SK-N-SH treated with all-trans-retinoic acid at 6 μM for 48 hours (cell line): ENCODE data around the gene FSIP1.

ENCODE experiments used
- ESRRG ChIP-seq: fragments of 250-450 bp; sonication (Bioruptor Pico); IDR thresholded peaks from 2 replicates; pipeline ENCODE4 v1.6.1; 2021; ENCODE audit warnings: mild to moderate bottlenecking
- POU6F1 ChIP-seq: fragments of 250-450 bp; sonication (Bioruptor Pico); IDR thresholded peaks from 2 replicates; pipeline ENCODE4 v1.8.0; 2021; ENCODE audit warnings: low read depth, mild to moderate bottlenecking, moderate library complexity, borderline replicate concordance
- SNAI2 ChIP-seq: fragments of 250-450 bp; sonication (Bioruptor Pico); IDR thresholded peaks from 2 replicates; pipeline ENCODE4 v1.5.0; 2020; ENCODE audit warnings: mild to moderate bottlenecking, moderate library complexity
- TCF4 ChIP-seq: fragments of 250-450 bp; sonication (Bioruptor Pico); IDR thresholded peaks from 2 replicates; pipeline ENCODE4 v1.8.0; 2021; ENCODE audit warnings: mild to moderate bottlenecking, moderate library complexity, borderline replicate concordance
- TOX ChIP-seq: fragments of 250-450 bp; sonication (Bioruptor Pico); IDR thresholded peaks from 2 replicates; pipeline ENCODE4 v1.8.0; 2021; ENCODE audit warnings: mild to moderate bottlenecking, moderate library complexity, borderline replicate concordance
- TSHZ2 ChIP-seq: fragments of 250-450 bp; sonication (Bioruptor Pico); IDR thresholded peaks from 2 replicates; pipeline ENCODE4 v1.5.0; 2020; ENCODE audit warnings: mild to moderate bottlenecking, moderate library complexity
- ZFP3 ChIP-seq: fragments of 250-450 bp; sonication (Bioruptor Pico); IDR thresholded peaks from 2 replicates; pipeline ENCODE4 v1.5.0; 2020; ENCODE audit warnings: mild to moderate bottlenecking, moderate library complexity
- ZNF70 ChIP-seq: fragments of 450-650 bp; formaldehyde crosslinking; IDR thresholded peaks from 2 replicates; pipeline ENCODE4 v1.5.0; 2020; ENCODE audit warnings: mild to moderate bottlenecking, moderate library complexity

GRCh38 chr15:39672666-39673065, 110.0 kb downstream of the FSIP1 start:
- no peak for TF ChIP-seq TCF4 (CRISPR knock-in tag)
- TF ChIP-seq POU6F1 (CRISPR knock-in tag): no peak
- TF ChIP-seq TOX (CRISPR knock-in tag): no peak
- no peak for TF ChIP-seq ESRRG (CRISPR knock-in tag)
- TF ChIP-seq SNAI2: no peak
- no peak for TF ChIP-seq ZFP3 (CRISPR knock-in tag)
- no peak for TF ChIP-seq ZNF70 (CRISPR knock-in tag)
- TF ChIP-seq TSHZ2 (CRISPR knock-in tag): no peak
